NCI-H774 (cell line): Measurements from ENCODE around the gene SRRM4.
A peak's percentile ranks its signal among the peaks of the same experiment; 100 is the strongest.
"Not testable (repeated sequence)": the region's sequence is repeated elsewhere in the genome, so short reads cannot be mapped to it uniquely, and the experiment has no call there.

Experiments
- DNase-seq: peaks from one replicate; lab custom pipeline; 2025; lab: John Stamatoyannopoulos, UW

SRRM4 gene

DNA sequence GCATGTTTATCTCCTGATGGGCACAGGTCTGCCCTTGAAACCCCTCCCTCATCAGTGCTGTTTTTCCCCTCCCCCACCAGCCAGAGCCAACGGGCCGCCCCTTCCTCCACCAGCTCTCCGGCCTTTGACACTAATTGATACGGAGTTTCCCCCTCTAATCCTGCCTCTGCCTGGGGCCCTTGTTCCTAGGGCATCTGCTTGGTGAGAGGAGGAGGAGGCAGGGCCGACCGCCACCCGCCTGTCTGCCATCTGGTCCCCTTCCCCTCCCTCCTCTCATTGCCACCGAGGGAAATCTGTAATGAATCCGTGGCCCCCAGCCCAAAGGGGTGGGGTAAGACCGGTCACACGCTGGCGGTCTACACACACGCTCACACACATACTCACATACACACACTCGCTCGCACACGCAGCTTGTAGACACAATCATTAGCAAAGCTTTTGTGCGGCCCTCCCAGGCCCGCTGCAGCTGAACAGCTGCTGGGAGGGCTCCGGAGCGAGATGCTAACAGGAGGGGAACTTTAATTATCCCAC lies 27.4 kb downstream of the SRRM4 start:
- no peak for DNase-seq

DNA sequence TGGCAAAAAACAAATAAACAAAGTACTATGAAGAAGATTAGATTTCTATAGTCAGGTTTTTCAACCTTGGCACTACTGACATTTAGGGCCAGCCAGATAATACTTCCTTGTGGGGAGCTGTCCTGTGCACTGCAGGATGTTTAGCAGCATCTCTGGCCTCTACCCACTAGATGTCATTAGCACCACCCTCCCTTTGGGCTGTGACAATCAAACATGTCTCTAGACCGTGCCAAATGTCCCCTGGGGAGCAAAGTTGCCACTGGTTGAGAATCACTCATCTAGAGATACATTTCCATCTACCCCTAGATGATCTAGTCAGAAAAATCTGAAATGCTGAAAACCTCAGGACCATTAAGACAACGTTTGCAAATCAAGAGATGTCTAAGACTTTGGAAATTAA lies 29.9 kb downstream of the SRRM4 start:
- DNase-seq = no peak

DNA sequence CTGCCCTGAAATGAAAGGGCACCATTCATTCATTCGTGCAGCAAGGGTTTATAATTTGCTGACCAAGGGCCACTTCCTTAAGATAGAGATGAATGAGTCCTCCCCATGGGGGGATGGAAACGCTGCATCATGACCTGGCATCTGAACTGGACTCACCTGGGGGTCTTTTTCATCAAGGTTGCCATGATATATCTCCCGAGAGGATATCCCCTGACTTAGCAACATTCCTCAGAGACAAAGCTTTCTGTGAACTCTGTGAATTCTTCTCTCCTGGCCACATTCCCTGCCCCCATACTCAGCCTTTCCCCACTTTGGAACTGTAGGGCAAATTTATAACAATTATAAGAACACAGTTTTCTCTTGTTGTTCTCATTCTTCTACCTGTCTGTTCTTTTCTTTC lies 30.8 kb downstream of the SRRM4 start:
- no peak for DNase-seq

DNA sequence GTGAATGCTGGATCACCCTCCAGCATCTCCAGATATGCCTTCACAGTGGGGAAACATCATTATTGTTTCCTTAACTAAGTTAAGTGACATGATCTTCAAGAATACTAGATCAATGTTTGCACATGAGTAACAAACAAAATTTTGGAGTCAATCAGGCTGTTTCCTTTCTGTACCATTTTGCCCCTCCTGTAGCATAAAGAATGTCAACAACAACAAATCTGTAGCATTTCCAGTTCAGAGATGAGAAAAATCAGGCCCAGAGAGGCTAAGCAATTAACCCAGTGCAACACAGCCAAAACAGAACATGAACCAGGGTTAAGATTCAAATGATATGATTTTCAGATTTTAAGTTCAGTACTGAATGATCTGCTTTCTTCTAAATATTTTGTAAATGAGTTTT lies 31.7 kb downstream of the SRRM4 start:
- DNase-seq = no peak

DNA sequence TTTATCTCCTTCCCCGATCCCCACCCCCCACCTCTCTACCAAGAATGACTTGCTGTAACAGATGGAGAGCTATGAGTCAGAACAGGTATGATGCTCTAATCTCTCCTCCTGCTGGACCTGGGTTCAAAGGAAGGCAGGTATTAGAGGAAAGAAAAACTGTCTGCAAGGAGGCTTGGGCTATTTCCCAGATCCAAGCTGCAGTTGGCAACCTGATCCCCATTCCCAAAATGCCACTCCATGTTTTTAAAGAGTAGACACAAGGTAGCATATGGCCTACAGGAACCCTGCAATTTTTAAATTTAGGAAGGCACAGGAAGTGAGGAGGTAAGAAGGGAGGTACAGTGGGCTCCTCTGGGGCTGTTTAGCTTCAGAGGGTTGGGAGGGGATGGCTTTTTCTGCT lies 33.0 kb downstream of the SRRM4 start:
- DNase-seq = no peak

DNA sequence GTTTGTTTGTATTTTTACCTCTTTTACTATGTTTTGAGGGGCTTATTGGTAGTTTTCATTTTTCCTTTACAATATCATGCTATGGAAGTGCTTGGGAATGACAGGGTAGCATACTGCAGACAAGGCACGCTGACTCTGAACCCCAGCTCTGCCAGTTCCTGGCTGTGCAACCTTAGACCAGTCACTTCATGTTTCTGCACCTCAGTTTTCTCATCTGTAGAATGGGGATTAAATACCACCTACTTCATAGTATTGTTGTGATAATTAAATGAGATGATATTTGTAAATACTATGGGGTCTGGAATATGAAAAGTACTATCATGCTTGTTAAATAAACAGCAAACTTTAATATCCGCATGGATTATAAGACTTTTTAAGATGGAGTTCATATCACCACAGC lies 35.4 kb downstream of the SRRM4 start:
- no peak for DNase-seq

DNA sequence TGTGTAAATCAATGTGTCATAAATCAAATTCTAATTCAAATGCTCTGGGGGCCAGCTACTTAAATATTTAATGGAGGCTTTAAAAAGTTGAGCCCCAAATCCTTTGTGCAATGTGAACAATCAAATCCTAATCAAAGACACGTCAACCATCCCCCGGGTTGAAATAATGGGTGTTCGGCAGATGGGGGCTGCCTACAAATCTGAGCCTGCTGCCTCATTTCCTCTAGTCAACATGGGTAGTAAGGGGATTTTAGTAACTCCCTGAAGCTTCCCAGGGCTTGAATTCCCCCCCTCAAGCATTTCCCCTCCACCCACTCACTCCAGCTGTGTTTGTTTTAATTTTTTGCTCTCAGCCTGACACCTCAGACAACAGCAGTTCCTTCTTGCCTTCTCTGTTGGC lies 37.8 kb downstream of the SRRM4 start:
- DNase-seq = no peak

DNA sequence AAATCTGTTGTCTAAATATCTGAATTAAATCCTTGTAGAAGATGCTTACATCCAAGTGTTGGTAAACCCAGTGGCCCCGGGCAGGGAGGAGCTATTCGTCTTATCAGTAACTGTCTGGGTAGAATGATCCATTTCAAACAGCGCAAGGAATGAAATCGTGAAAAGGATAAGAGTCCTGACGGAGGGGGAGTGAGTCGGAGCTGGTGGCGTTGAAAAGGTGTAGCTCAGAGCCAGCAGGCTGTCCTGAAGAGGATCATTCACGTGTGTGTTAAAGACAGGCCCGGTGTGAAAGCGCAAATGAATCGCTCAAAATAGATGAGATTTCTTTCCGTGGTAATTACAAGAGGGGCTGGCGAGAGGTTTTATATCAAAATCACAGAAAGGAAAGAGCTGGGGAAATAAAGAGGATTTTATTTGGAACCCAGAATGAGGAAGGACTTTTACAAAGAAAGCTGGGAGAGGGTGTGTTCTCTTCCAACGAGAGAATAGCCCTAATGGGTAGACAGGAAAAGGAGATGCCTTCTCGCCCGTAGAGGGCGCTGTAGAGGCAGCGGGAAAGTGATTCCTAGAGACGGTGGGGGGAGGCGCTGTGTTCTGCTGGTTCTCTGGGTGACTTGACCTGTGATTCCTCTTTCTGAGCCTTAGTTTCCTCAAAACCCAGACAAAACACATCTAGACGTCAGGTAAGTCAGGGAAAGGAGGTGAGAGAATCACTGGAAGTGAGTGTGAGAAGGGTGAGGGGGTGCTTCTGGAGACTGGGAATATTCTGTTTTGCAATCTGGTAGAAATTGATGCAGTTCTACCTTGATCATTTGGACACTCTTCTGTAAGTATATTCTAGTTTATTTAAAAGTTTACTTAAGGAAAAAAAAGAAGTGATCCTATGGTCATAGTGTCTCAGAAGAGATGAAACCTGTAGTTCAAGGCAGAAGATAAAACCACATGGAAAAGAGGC lies 39.3 kb downstream of the SRRM4 start:
- no peak for DNase-seq

DNA sequence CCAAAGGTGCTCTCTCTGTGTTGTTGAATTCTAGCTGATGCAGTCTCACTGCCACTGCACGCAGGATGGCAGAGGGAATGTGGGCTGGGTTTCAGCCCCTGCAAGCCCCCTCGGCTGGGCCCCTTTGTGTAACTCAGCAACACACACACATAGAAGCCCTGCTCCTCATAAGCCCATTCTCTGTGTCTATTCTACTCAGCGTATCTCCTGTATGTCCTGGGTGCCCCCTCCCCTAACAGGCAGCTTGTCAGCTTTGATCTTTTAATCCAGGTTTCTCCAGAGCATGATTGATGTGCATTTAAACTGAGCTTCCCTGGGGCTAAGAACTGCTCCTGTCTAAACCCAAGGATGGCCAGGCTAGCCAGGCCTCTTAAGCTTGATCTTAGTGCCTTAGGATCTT lies 43.0 kb downstream of the SRRM4 start:
- DNase-seq = no peak

DNA sequence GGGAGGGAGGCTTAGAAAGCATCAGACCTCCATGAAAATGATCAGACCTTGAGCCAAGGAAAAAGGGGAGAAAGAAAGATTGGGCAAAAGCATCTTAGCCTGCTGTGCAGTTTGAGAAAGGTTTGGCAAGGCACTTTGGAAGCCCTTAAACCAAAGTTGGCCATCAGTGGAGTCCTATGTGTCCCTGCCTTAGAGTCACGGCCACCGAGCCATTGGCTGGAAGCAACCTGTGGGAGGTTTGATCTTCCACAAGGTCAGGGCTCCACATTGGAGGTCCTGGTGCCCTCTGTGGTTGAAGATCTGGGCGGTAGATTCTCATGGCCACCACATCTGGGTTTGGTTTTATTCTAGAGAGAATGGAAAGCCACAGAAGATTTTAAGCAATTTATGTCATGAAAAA lies 44.4 kb downstream of the SRRM4 start:
- no peak for DNase-seq

DNA sequence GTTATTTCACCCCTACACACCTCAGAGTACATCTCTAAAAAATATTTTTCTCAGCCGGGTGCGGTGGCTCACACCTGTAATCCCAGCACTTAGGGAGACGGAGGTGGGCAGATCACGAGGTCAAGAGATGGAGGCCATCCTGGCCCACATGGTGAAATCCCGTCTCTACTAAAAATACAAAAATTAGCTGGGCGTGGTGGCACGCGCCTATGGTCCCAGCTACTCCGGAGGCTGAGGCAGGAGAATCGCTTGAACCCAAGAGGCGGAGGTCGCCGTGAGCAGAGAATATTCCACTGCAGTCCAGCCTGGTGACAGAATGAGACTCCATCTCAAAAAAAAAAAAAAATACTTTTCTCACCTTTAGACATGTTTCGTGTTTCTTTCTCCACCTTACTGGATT lies 52.0 kb downstream of the SRRM4 start:
- not testable (repeated sequence) for DNase-seq

DNA sequence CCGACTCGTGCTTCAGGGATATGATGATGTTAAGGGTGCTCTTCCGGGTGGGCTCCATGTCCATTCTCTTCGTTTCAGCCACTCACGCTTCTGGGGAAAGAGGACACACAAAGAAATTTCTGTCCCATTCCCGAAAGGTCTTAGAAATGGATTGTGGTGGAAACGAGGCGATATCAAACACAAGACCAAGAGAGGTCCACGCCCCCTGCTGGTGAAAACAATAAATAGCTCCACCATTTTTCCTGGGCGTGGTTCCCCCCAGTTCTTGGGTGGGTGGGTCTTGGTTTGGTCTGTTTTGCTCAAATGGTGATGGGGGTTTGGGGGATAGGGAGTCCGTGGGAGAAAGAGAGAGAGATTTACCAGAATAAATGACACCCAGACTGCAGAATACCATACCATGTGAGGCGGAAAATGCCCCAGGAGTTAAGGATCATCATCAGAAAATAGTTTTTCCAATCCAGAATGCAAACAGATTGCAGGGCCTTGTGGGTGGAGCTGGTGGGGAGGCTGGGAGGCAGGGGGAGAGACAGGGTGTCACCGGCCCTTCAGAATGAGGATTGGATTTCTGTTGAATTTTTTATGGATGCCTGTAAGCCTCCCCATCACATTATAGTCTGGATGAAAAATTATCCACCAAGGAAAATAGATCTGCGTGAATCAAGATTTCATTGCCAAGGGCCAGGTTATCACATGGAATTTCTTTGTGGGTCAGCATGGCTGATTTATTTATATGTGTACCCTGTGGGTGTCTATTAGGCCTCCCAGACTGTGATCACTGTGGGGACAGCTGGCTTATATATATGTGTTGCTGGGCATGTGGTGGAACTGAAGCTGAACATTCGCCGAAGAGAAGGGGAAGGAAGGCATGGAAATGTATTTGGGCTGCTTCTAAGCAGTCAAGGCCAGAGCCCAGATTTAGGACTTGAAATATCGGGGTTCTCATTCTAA lies 55.8 kb downstream of the SRRM4 start:
- DNase-seq = peak; percentile 56

DNA sequence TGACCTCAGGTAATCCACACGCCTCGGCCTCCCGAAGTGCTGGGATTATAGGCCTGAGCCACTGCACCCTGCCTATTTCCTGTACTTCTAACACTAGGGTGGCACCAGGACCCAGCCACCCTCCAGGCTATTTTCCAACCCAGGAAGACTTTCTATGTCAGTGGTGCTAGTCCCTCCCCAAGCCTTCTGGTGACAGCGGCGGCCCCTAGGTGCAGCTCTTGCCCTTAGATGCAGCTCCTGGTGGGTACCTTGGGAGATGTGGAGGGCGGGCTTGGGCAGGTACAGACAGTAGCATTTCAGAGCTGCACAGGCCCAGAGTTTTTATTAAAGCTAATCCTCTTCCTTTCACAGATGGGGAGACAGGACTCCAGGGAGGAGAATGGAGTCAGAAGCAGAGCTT lies 62.8 kb downstream of the SRRM4 start:
- DNase-seq = no peak

DNA sequence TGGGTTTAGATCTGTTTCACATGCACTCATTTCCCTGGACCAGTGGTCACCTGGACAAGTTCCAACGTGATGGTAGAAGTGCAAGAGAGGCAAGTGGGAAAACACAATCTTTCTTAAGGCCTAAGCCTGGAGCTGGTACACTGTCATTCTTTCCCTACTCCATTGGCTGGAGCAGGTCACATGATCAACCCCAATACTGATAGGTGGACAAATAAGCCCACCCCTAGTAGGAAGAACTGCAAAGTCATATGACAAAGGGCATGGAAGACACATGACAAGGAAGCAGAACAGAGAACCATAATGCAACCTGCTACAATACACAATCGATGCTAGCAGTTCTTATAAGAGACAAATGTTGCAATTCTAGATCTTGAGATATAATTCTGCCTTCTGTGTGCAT lies 66.3 kb downstream of the SRRM4 start:
- no peak for DNase-seq

DNA sequence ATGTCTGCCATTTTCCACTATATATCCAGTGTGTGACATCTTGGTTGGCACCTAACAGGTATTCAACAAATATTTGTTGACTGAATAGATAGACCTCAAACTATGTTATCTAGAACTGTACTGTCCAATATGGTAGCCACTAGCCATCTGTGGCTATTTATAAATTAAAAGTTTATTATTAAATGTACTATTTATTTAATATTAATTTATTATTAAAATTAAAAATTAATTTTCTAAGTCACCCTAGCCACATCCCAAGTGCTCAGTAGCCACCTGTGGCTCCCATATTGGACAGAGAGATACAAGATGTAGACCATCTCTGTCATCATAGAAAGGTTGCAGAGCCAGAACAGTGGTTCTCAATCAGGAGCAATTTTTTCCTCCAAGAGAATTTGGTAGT lies 69.3 kb downstream of the SRRM4 start:
- no peak for DNase-seq

DNA sequence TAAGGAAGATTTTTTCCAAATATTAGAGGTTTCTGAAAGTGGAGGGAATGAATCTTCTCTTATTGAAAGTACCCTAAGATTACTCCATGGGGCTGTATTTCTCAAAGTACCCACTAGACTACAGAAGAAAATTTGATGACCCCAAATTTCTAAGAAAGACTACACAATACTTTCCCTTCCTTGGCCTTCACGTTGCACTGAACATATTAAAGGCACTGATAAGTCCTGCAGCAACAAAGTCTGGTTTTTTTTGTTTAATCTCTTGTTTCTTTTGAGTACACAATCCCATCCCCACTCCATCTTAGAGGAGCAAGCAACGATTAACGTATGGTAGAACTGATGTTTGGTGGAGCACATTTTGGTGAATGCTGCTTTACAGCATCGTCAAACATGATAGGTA lies 70.1 kb downstream of the SRRM4 start:
- no peak for DNase-seq

DNA sequence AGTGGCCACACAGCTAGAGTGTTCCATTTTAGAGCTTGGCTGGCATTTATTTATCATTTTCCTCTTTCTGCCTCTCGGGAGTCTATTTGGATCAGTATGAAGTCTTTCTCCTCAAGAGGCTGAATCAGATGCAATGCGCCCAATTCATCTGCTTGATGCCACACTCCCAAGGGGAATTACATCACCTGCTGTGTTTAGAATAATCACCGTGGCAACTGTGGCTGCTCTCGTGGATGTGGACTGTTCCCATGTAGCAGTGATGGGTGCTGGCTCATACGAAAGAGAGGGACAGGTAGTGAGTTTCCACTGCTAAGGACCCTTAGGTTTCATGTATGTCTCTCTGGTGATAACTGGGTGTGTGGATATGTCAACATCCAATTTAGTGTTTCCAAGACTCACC lies 70.7 kb downstream of the SRRM4 start:
- DNase-seq = no peak

DNA sequence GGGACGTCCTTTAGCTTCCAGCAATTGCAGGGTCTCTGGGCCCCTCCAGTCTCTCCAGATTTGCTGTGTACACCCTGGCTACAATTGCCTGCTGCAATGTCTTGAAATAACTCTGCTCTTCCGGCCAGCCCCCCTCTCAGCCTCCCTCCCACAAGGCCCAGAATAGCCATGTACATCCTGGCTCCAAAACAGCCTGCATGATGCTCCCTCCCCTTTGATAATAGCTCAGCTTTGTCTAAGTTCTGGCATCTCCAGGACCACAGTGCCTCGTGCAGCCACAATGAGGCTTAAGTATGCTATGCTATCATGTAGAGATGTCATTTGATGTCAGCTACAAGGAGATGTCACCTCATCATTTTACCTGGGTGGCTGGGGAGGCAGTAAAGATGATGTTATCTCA lies 74.6 kb downstream of the SRRM4 start:
- DNase-seq = no peak

DNA sequence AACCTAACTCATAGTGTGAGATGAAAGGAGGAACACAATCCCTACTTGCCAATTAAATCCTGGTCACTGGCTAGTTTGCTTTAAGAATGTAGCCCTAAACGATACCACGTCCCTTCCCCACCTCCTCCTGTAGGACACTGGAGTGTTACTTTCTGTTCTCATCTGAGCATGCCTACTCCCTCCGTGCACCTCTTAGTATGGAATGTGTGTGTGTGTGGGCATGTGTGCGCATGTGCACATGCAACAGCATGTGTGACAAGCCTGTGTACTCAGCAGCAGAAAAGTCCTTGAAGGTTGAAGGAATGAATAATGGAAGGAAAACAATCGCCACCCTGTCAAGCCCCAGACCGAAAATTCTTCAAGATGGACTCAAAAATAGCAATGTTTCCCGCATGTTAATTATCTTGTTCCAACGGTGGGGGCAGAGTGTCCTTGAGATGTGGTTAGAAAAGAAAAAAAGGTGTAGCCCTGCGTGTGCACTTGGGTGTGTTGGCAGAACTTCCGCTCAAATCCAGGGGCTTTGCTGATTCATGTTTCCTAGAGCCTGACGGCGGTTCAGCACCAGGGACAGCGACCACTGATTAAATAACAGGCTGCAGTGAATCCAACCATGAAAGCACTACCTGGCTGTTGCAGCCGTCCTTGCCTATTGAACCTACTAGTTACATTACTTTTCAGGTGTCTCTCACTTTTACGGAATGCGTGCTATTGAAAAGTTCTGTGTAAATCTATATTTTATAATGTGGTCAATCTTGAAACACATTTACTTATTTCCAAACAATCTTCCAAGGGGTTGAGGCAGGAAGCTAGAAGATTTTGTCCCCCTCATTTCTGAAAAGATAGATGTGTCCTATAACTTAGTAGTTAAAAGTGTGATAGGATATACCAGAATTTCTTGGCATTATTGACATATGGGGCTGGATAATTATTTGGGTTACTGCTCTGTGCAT lies 79.8 kb downstream of the SRRM4 start:
- DNase-seq = no peak

DNA sequence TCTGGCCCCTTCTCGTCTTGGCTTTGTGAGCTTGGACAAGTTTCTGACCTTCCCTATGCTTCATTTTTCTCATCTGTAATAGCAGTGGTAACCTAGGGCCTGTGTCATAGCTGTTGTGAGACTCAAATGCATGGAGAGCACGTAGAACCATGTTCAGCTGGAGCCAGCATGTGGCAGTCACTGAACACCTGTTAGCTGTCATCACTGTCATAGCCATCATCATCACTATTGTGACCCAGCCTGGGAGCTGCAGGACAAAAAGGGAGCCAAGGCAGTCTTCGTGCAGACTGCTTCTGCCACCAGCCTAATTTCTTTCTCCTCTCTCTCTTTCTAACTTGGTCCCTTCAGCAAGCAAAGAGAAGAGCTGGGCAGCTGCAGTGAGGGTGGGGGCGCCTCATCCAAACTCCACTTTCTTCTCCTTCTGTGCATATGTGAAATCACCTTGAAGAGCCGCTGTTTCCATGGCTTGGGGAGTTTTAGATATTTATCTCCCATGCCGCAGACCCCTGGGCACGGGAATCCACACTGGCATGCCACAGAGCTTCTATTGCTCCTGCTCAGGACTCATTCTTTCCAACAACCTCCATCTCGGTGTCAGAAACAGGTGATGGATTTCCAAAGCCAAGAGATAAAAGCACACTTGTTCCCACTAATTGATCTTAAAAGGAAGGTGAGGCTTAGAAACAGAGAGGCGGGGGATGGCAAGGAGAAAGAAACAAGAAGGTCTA lies 87.0 kb downstream of the SRRM4 start:
- no peak for DNase-seq

DNA sequence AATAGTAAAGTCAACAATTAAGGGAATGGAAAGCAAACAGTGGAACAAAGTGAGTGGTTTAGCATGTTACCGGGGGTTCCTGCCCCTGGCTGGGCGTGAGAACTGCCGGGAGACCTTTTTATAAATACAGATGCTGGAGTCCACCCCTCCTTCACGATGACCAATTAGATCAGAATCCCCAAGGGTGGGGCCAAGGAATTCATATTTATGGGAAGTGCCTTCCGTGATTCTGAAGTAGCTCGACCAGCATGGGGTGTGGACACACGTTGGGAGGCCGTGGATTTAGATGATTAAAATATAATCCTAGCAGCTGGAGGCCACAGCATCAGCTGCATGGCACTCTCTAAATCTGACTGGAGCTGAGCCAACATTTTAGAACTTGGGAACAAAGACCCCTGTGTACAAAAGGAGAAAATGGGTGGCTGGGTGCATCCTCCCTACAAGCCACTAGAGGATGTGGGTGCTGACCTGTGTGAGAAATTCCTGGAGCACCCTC lies 87.9 kb downstream of the SRRM4 start:
- peak; percentile 53 for DNase-seq
